ENCODE measurements around the gene OARD1.

DNA sequence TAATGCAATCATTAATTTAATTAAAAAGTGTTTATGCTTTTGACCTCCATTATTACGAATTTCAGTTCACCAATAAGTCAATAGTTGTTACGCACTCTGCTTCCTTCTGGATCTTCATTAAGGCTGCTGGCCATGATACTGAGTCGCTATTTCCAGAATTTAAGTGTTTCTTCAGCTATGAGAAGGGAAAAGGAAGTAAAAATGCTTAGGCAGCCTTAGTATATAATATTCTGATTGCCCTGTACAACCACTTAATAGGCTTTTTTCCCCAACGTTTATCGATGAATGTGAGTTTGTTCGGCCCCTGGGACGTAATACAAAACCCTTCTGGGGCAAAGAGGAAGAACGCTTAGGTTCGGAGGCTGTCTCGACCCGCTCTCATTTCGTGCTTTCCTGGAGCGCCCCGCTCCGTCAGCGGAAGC lies 644 bp downstream of the OARD1 start:
- no peak for TF ChIP-seq EZH2 (IDR thresholded peaks at IDR 0.05; ENCODE audit: insufficient read depth, low read length)
- TF ChIP-seq, protein P1, sequence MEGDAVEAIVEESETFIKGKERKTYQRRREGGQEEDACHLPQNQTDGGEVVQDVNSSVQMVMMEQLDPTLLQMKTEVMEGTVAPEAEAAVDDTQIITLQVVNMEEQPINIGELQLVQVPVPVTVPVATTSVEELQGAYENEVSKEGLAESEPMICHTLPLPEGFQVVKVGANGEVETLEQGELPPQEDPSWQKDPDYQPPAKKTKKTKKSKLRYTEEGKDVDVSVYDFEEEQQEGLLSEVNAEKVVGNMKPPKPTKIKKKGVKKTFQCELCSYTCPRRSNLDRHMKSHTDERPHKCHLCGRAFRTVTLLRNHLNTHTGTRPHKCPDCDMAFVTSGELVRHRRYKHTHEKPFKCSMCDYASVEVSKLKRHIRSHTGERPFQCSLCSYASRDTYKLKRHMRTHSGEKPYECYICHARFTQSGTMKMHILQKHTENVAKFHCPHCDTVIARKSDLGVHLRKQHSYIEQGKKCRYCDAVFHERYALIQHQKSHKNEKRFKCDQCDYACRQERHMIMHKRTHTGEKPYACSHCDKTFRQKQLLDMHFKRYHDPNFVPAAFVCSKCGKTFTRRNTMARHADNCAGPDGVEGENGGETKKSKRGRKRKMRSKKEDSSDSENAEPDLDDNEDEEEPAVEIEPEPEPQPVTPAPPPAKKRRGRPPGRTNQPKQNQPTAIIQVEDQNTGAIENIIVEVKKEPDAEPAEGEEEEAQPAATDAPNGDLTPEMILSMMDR (IDR thresholded peaks at IDR 0.05; ENCODE audit: insufficient read depth, low read depth, low read length) = no peak
